HG03039 (cell line): ENCODE data around the gene KDM4B.

ENCODE experiments used
- ATAC-seq: cut with Tn5 transposase; IDR thresholded peaks from one replicate; pipeline ENCODE4 v1.9.1; 2021; ENCODE audit warnings: mild to moderate bottlenecking, moderate library complexity; ENCODE audit not compliant: unreplicated experiment

Gene KDM4B

GRCh38 chr19:5085566-5085965, 116.7 kb downstream of the KDM4B start:
- no peak for ATAC-seq

- ATAC-seq = no peak
Observed at GRCh38 chr19:5086230-5086629, 117.3 kb downstream of the KDM4B start.

GRCh38 chr19:5086725-5087439, 118.0 kb downstream of the KDM4B start:
- no peak for ATAC-seq

GRCh38 chr19:5089283-5089682, 120.4 kb downstream of the KDM4B start:
- ATAC-seq = no peak

DNA sequence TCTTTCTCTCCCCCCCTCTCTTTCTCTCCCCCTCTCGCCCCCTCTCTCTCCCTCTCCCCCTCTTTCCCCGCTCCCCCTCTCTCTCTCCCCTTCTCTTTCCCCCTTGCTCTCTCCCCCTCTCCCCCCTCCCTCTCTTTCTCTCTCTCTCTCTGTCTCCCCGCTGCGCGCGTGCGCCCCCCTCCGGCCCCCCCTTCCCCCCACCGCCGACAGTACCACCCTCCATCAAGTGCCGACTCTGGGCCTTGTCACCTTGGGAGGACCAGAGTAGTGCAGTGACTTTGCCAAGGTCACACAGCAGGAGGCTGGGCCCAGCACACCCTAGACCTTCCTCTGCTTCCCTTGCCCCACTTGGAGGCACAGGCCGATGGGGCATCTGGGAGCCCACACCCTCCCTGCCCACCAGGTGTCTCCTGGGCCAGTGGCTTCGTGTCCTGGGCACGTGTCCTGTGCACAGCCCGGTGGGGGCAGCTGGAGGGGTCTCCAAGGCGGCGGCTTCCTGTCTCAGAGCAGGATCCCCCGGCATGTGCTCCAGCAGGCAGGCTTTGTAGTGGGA, 121.6 kb downstream of the KDM4B start:
- ATAC-seq = no peak

GRCh38 chr19:5091018-5091683, 122.2 kb downstream of the KDM4B start:
- no peak for ATAC-seq

- ATAC-seq = no peak
Observed at GRCh38 chr19:5091684-5092480, 123.0 kb downstream of the KDM4B start.

- ATAC-seq = no peak
Observed at GRCh38 chr19:5092481-5092843, 123.5 kb downstream of the KDM4B start.

DNA sequence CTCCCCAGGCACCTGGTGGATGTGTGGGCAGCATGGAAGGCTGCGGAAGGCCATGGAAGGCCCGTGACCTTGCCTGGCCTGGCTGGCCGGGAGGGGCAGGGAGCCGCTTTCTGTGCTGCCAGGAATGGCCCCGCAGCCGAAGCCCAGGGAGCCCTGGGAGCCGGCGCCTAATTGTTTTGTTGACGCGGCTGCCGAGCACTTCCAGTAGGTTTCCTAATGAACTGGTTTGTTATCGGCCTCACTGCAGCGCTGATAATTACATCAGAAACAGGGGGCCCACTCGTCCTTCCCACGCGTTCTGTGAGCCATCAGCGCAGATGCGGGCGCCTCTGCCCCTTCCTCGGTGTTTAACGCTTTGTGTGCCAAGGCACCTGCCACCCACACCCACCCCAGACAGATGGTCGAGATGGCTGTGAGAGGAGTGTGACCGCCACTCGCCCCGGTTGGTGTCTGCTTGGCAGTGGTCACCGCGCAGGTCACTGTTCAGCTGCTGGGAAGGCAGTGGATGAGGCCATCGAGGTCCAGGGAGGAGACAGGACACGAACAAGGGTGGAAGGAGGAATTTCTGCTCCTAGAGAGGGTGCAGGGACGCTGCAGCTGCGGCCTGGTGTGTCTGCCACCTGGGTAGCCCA, 124.5 kb downstream of the KDM4B start:
- no peak for ATAC-seq

- no peak for ATAC-seq
Observed at GRCh38 chr19:5093948-5094718, 125.2 kb downstream of the KDM4B start.

DNA sequence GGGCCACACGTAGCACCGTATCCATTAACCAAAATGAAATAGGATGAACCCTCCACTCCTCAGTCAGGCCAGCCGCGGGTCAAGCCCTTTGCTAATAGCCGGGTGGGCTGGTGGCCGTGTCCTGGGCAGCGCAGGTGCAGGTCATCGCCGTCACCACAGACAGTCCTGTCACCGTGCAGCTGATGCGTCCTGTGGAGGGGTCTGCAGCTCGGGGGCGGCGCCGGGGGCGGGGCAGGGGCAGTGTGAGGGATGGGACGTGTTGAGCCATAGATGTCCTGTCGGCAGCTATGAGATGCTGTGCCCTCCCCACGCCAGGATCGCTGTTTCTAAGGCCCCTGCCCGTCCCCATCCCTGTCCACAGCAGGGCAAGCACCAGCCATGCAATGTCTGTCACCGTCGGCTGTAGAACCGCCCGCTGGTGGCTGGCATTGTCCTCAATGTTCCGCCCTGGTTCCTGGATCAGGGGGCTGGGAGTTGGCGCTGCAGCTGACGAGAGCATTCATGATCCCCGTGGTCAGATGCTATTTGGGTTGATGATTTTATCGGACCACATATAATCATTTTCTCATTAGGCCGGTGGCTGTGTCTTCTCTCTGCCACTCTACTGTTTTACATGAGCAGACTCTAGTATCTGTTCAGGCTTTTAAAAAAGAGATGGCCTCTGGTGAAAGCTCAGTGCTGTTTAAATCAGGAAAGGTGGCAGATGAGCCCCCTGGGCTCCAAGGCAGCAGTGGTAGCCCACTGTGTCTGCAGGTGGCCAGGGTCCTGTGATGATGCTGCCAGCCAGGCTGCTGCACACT, 126.1 kb downstream of the KDM4B start:
- no peak for ATAC-seq

GRCh38 chr19:5095568-5095850, 126.6 kb downstream of the KDM4B start:
- no peak for ATAC-seq

DNA sequence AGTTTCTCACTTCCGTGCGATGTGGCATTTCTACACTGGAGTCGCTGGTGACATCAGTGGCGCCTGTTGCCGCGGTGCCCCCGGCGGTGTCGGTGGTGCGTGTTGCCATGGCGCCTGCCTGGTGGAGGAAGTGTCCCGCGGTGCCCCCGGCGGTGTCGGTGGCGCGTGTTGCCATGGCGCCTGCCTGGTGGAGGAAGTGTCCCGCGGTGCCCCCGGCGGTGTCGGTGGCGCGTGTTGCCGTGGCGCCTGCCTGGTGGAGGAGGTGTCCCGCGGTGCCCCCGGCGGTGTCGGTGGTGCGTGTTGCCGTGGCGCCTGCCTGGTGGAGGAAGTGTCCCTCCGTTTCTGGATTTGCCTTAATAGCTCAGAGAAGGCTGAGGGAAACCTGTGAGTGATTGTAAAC, 127.6 kb downstream of the KDM4B start:
- no peak for ATAC-seq

- no peak for ATAC-seq
Observed at GRCh38 chr19:5097331-5097930, 128.5 kb downstream of the KDM4B start.

GRCh38 chr19:5097959-5098623, 129.2 kb downstream of the KDM4B start:
- no peak for ATAC-seq

DNA sequence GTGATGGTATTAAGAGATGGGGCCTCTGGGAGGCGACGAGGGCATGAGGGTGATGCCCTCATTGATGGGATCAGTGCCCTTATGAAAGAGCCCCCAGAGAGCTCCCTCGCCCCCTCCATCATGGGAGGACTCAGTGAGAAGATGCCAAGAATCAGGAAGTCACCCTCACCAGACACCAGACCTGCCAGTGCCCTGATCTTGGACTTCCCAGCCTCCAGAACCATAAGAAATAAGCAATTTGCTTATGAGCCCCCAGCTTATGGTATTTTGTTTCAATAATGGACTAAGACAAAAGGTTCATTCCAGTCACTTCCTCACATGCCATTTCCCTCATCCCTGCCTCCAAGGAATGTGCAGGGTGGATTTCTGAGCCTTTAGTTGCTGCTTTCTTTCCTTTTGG, 129.7 kb downstream of the KDM4B start:
- ATAC-seq = no peak

DNA sequence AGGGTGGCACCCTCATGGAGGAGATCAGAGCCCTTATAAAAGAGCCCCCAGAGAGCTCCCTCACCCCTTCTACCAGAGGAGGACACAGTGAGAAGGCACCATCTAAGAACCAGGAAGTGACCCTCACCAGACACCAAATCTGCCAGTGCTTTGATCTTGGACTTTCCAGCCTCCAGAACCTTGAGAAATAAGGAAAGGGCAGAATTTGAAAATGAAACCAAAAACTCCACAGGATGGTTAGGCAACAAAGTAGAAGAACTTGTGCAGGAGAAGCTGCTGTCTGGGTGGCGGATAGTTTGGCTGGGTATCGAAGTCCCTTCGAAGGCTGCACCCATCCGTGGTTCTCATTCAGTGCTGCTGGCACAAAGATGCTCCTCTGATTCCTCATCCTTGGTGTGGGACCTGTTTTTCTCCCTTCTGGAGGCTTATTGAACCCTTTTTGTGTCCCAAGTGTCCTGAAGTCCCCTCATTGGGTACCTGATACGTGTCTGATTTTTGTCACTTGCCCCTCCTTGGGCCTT, 130.8 kb downstream of the KDM4B start:
- ATAC-seq = no peak

DNA sequence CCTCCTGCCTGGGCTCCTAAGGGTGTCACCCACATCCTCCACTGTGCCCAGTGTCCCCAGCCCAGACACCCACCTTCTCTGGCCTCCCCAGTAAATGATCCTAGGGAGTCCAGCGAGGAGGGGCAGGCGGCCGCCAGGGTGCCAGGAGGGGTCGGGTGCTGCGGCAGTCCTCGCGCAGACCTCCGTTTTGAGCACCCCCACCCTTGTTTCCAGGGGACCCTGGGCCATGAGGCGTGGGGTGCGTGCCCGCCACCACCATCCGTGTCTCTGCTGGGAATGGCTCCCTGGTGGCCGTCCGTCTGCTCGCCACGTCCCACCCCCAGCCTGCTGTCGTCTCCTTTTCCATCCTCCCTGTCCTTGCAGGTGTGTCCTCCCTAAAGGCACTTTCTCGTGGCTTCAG, 133.0 kb downstream of the KDM4B start:
- ATAC-seq = no peak

DNA sequence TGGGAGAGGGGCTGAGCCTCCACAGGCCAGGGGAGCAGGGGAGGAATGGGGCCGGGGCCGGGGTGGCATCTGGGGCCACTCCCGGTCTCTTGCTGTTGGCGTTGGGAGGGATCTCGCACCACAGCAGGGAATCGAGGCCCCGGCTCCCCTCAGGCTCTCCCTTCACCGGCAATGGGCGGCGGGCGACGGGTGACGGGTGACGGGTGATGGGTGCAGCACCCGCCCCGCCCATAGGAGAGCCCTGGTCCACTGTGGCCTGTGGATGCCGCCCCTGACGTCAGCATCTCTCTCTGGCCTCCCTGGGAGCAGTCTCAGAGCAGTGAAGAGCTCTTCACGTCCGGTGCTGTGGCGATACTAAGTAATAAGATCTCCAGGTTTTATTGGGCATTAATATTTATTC, 133.6 kb downstream of the KDM4B start:
- no peak for ATAC-seq
